ENCODE data around the gene COP1. TPM values are rescaled to one million over a fixed set of nuclear protein-coding genes. Genes with fewer than 3 reads are reported as not detected.

The COP1 gene
- total RNA-seq, 1 experiment from 2014 or later = 33.1 TPM

- Histone ChIP-seq H3K9ac (ENCODE audit: low read length) (no peak overlapping the region), H3K4me3 (replicated peaks in 1 of 2; ENCODE audit: low read depth in 1 of 2, low read length in 2 of 2) (no peak overlapping the region), H4K20me1 (ENCODE audit: insufficient read depth) (no peaks in the 10 kb centered on the region), H3K4me2 (ENCODE audit: low read length) (no peak overlapping the region), H3K27me3 (ENCODE audit: insufficient read depth, low read length) (no peaks in the 10 kb centered on the region), H3K27ac (ENCODE audit: low read depth, low read length) (no peak overlapping the region), H3K9me2 (ENCODE audit: insufficient read depth) (no peaks in the 10 kb centered on the region), H2AFZ (ENCODE audit: low read depth, low read length, poor library complexity, severe bottlenecking) (no peak overlapping the region), H3K4me1 (ENCODE audit: control insufficient read depth in 1 of 2, insufficient read depth in 2 of 2, low read length in 2 of 2) (no peaks in the 10 kb centered on the region), H3K36me3 (ENCODE audit: control insufficient read depth in 1 of 2, insufficient read depth in 2 of 2, low read length in 2 of 2) (no peaks in the 10 kb centered on the region), H3K79me2 (ENCODE audit: insufficient read depth, low read length) (no peaks in the 10 kb centered on the region), H3K9me3 (ENCODE audit: control insufficient read depth in 1 of 2, insufficient read depth in 1 of 2, low read depth in 1 of 2, low read length in 2 of 2) (no peaks in the 10 kb centered on the region)
- ChIA-PET RAD21 (ENCODE audit: low non-redundant PET in 1 of 2, low total read pairs in 2 of 2, uncharacterized antibody in 2 of 2, unreplicated experiment in 2 of 2) (no interaction called here), CTCF (no interaction called here), POLR2A (no interaction called here)
- intact Hi-C loops (cut with micrococcal nuclease) = no loop called here
- no peak for TF ChIP-seq REST (IDR thresholded peaks at IDR 0.05; ENCODE audit: low read depth)
- TF ChIP-seq RAD21 (IDR thresholded peaks at IDR 0.05; ENCODE audit: low read depth) = no peak
- no peak for TF ChIP-seq POLR2A (IDR thresholded peaks at IDR 0.05; ENCODE audit: borderline replicate concordance, extremely low read depth, insufficient read depth, insufficient read length)
- no peak for TF ChIP-seq ZNF274 (IDR thresholded peaks at IDR 0.05; ENCODE audit: low read depth, low read length)
- no peak for TF ChIP-seq SRF (IDR thresholded peaks at IDR 0.05; ENCODE audit: low read depth)
- TF ChIP-seq ELF1 (IDR thresholded peaks at IDR 0.05; ENCODE audit: borderline replicate concordance, low read depth) = no peak
- TF ChIP-seq FOSL1 (IDR thresholded peaks at IDR 0.05; ENCODE audit: low read depth) = no peak
- ATAC-seq (no peak), DNase-seq (ENCODE audit: low read depth, low spot score) (no peak)
- BruUV-seq (replicated peaks) = no TSS peak
Measured at GRCh38 chr1:175901076-175901836, 305.8 kb downstream of the COP1 start.

All from HCT116 (cell line).